Activated effector memory CD4-positive, alpha-beta T cell treated with Interleukin-2 at 50 U/mL for 16 hours (primary cell): ENCODE data around the gene CD81.
"Not testable (repeated sequence)": the region's sequence is repeated elsewhere in the genome, so short reads cannot be mapped to it uniquely, and the experiment has no call there.

Experiments used
- DNase-seq: peaks from one replicate; pipeline ENCODE4 v3.0.0-alpha.2; 2020

Gene CD81

DNA sequence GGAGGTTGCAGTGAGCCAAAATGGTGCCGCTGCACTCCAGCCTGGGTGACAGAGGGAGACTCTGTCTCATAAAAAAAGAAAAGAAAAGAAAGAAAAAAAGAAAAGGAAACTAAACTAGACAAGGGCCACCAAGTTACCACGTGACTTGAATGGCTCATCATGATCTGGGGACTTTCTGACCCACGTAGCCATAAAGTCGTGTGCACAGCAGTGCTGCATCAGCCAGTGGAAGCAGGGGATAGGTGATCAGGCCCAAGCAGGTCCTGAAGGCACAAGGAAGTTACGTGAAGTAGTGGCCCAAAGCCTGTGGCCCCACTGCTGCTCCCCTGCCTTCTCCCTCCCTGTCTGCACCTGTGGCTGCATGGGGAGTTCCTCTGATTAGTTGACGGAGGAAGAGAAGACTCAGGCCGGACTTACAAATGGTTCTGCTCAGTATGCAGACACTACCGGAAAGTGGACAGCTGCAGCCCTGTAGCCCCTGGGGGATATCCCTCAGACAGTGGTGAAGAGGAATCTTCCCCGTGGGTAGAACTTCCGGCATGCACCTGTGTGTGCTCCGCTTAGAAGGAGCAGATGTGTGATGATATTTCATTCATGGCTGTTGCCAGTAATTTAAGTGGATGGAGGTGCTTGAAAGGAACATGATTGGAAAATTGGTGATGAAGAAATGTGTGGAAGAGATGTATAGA lies 18.2 kb upstream of the CD81 start:
- no peak for DNase-seq

DNA sequence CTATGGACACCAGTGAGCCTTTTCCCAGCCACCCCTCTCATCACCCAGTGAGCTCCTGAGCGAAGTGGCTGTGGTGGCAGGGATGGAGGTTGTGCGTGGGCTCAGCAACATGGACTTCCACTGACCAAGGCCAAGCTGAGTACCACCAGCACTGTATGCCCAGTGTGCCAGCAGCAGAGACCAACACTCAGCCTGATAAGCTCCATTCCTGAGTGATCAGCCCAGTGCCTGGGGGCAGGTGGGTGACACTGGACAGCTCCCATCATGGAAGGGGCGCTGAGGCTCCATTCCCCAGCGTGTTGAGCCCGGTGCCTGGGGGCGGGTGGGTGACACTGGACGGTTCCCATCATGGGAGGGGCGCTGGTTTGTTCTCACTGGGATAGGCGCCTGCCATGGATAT lies 17.6 kb upstream of the CD81 start:
- no peak for DNase-seq

- no peak for DNase-seq
Measured at GRCh38 chr11:2360081-2360642, 16.9 kb upstream of the CD81 start.

GRCh38 chr11:2361565-2361964 lies 15.5 kb upstream of the CD81 start:
- DNase-seq = no peak

- DNase-seq = no peak
Measured at GRCh38 chr11:2362414-2362813, 14.7 kb upstream of the CD81 start.

GRCh38 chr11:2363130-2363529 lies 14.0 kb upstream of the CD81 start:
- DNase-seq = no peak

- DNase-seq = no peak
Measured at GRCh38 chr11:2363577-2364370, 13.3 kb upstream of the CD81 start.

DNA sequence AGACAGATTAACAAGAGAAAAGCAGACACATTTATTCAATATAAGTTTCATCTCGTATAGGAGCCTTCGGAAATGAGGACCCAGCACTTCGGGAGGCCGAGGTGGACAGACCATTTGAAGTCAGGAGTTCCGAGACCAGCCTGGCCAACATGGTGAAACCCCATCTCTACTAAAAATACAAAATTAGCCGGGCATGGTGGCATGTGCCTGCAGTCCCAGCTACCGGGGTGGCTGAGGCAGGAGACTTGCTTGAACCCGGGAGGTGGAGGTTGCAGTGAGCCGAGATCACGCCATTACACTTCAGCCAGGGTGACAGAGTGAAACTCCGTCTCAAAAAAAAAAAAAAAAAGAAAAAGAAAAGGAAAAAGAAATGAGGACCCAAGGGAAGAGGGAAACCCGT lies 12.7 kb upstream of the CD81 start:
- DNase-seq = not testable (repeated sequence)

DNA sequence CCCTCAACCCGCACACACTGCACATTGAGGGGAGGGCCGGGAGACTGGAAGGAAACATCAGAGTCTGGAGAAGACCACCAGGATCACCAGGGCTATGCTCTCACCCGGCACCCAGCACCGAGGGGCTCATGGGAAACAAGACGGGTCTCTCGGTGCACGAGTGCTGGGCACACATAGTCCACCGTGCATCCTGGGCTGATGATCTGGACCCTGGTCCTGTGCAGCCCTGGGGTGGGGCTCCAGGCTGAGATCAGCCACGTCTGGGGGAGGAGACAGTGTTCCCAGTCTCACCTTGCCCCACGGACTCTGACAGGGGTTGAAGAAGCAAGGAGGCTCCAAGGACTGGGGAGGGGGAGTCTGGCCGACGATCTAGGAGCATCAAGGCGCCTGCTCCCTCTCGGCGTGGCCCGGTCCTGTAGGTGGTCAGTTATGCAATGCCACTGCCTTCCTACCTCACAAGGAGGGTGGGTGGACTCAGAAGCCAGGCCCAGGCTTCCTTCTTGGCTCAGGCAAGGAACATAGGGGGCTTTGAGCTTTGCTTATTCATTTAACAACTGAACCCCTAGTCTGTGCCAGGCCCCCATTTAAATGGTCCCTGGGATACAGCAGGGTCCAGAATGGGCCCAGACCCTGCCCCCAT lies 11.4 kb upstream of the CD81 start:
- DNase-seq = no peak

- DNase-seq = no peak
Measured at GRCh38 chr11:2366276-2366675, 10.8 kb upstream of the CD81 start.

DNA sequence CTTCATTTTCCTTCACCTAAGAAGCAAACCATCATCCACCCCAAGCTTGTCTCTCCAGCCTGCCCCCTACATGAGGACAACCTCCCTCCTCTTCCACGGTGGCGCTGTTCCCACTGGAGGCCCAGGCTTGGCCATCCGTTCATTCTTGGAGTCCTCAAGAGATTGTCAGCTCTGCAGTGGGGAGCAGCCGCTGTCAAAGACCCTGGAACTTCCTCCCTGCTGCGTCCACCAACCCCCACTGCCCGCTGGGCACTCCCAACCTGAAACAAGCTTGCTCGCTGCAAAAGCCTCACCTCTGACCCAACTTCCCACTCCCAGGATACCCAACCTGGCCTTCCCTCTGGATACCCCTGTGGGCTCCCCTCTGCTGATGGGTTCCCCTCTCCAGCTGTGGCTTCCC lies 10.4 kb upstream of the CD81 start:
- DNase-seq = no peak

- DNase-seq = no peak
Measured at GRCh38 chr11:2367266-2368160, 9.6 kb upstream of the CD81 start.

DNA sequence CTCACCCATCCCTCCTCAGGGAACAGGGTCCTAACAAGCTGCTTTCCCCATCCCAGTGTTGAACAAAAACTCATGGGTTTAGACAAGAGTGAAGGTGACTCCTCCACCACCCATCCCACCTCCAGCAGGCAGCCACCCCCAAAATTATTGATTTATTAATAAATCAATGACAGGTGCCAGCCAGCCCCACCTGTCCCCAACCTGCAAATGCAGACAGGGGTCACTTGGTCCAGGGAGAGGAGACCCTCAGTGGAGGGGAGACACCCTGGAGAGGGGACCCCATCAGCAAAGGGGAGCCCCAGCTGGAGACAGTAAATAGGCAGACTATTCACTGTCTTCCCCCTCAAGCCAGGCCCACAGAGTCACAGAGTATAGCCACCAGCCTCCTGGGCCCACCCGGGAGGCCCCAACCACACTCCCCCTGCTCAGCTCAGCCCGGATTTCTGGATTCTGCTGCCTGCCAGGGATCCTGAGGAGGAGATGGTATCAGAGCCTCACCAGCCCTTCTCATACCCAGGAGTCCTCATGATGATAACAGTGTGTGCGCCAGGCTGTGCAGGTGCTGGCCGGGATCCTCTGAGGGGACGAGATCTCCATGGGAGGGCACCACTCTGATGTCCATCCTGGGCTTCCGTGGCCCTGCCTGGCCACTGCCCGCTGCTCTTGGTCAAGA lies 8.8 kb upstream of the CD81 start:
- no peak for DNase-seq

- no peak for DNase-seq
Measured at GRCh38 chr11:2368851-2369180, 8.3 kb upstream of the CD81 start.

DNA sequence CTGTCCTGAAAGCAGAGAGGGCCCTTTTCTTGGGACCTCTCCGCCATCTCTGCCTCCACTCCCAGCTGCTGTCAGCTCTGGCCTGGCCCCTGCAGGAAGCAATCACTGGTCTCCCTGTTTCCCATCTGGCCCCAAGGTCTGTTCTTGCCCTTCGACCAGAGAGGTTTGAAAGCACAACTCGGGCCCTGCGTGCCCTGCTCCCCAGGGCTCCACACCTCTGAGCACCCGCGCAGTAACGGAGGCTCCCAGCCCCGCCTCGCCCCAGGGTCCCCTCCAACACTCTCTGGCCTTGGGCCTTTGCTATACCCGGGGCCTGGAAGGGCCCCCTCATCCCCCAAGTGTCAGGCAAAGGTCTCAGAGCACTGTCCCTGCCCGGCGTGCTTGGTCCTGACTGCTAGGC lies 7.8 kb upstream of the CD81 start:
- no peak for DNase-seq

DNA sequence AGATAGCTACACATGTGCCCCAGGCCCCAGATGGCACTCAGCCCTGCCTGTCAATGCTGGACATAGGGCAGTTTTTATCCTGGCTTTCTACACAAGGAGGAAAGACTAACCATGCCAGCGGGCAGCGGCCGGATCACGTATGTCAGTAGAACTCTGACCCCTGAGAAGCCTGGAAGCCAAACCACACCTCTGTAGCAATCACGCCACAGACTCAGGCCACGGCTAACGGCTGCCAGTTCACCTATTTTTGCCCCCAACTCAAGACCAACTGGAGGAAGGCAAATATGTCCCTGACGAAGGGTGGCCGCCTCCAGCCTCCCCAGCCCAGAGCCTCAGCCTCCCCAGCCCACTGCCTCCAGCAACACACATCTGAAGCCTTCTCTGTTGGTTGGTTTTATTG lies 7.2 kb upstream of the CD81 start:
- DNase-seq = no peak

- DNase-seq = no peak
Measured at GRCh38 chr11:2374456-2375201, 2.5 kb upstream of the CD81 start.

- DNase-seq = no peak
Measured at GRCh38 chr11:2375341-2375853, 1.7 kb upstream of the CD81 start.

- no peak for DNase-seq
Measured at GRCh38 chr11:2375964-2376551, 1.1 kb upstream of the CD81 start.

- DNase-seq = peak; percentile 33
Measured at GRCh38 chr11:2377511-2378443, 667 bp downstream of the CD81 start.
